ENCODE data around the gene RADIL. TPM values are rescaled to one million over a fixed set of nuclear protein-coding genes. Genes with fewer than 3 reads are reported as not detected.

RADIL gene
- total RNA-seq, 1 donor from 2014 or later: 3.3 TPM

- DNase-seq (ENCODE audit: low spot score in 2 of 2) (no peak), FAIRE-seq (no peak)
Measured at GRCh38 chr7:4833691-4834600, 49.6 kb downstream of the RADIL start.

GRCh38 chr7:4833176-4833575 is 50.3 kb downstream of the RADIL start:
- DNase-seq (ENCODE audit: low spot score in 2 of 2) (no peak), FAIRE-seq (no peak)

DNA sequence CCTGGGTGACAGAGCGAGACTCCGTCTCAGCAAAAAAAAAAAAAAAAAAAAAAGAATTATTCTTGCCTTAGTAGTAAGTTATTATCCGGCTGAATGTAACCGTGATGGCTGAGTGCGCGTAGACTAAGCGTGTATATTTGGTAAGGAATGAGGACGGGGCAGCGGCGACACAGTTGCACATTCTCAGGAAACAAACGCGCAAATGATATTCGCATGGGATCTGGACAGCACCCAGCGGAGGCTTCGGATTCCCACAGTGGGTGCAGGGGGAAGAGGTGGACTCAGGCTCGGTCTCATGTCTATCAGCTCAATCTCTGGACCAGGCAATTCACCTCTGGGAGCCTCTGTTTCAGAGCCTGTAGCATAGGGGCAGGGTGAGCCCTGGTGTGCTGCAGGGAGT is 50.8 kb downstream of the RADIL start:
- DNase-seq (ENCODE audit: low spot score in 2 of 2) (no peak), FAIRE-seq (no peak)

DNA sequence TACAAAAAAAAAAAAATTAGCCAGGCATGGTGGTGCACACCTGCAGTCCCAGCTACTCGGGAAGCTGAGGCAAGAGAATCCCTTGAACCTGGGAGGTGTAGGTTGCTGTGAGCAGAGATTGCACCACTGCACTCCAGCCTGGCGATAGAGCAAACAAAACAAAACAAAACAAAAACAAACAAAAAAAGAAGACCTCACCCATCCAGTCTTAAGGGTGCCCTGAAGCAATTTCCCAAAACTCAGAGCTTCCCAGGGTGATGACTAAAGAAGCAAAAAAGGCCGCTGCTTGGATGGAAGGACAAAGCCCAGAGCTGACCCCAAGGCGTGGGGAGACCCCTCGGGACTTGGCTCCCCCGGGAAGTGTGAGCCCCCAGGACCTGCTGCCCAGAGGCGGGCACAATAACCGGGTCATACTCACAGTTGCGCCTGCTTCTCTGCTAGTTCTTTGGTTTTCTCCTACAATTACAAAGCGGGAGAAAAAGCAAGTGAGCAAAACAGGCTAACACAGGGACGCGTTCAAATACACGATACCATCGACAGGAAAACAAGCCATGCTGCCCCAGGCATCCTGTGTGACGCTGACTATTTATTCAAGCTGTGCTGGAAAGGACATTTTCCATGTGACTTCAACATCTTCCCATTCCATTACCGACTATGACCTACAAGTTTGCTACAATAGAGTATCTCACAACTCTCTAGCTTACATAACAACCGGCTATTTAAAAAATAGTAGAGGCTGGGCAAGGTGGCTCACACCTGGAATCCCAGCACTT is 51.6 kb downstream of the RADIL start:
- DNase-seq (ENCODE audit: low spot score in 2 of 2) (no peak), FAIRE-seq (no peak)

GRCh38 chr7:4830176-4830575 is 53.3 kb downstream of the RADIL start:
- DNase-seq (ENCODE audit: low spot score in 2 of 2): no peak
- FAIRE-seq: no peak

DNA sequence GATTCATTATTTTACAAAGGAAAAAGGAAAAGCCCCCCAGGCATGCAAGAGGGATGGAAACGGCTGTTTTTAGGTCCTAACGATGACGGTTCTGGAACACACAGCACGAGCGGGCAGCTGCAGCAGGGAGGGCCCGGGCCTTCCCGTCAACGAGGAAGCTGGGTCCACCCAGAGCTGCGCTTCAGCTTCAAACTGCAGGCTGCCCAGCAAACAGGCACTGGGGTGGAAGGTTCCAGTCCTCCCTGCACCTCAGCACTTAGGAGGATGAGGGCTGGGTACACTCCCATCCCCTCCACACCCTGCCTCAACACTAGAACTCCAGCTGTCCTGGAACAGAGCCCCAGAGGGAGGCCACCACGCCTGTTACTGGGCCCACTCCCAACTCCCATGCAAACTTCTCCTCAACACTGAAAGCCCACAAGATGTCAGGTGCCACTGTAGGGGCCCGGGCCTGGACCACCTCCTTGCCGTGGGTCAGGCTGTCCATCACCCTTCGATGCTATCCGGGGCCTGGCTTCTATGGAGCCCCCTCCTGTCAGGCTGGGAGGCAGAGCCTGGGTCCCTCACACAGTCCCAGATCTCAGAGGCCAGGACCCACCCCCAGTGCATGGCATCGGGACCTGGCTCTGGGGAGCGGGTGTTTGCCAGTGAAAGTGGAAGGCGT is 54.7 kb downstream of the RADIL start:
- FAIRE-seq: no peak
- DNase-seq (ENCODE audit: low spot score in 2 of 2): no peak

DNA sequence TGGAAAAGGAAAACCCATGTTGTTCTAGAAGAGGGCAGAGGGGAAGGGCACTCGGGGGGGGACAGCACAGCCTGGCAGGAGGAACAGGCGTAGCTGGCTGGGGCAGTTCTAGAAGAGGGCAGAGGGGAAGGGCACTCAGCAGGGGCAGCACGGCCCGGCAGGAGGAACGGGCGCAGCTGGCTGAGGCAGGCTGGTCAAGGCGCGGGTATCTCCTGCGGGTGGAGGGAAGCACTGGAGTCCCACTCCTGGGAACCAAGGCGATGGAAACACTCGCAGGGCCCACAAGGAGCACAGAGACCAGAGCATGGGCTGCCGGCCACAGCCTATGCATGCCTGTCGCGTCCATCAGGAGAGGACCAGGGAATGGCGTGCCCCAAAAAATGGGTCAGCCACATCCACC is 58.4 kb downstream of the RADIL start:
- FAIRE-seq (no peak), DNase-seq (ENCODE audit: low spot score in 2 of 2) (no peak)

DNA sequence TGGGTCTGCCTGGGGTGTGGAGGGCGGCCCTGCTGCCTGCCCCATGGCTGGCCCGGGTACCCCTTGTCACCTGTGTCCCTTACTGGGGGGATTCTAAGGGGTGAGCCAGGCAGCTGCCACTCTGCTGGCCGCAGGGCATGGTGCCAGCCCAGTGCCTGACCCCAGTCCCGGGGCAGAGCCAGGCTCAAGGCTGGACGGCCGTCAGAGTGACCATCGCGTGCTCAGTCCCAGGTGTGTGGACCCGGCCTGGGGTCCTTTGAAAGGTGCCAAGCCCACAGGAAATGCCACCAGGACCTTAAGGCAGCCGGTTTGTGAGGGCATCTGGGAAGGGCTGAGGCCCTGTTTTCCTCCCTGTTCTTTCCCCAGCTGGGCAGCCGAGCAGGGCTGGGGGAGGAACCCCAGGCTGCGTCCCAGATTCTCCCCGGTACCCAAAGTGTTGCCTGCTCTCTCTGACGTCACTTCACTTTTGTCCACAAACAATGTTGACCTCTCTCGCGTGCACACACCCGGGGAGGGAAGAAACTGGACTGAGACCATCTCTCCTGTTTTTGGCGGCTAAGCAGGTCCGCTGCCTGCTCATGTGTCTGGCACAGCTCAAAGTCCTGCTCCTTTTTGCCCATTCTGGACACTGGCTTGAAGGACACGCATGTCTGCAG is 59.3 kb downstream of the RADIL start:
- no peak for FAIRE-seq
- no peak for DNase-seq (ENCODE audit: low spot score in 2 of 2)

DNA sequence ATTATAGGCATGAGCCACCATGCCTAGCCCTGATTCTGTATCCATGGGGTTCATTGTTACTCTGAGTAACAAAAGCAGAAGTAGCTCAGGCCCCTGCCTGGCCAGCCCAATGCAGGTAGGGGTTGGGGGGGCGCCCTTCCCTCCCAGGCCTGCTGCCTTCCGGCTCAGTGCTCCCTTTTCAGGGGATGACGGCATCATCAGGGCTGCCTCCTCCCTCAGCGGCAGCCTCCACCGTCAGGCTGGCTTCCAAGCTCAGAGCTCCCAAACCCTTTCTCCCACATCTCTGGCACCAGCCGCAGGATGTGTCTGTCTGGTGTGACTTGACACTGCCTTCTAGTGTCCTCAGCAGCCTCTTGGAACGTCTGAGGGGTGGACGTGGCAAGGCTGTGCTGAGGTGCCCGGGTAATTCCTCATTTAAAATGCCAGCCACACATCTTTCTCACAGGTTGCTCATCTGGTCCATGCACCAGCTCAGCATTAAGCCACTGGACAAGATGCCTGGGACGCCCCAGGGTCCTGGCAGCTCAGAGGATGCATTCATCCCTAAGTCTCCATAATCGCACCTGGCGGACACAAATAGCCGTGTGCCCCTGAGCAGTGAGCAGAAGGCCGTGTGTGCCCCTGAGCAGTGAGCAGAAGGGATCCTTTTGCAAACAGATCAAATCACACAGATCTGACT is 59.9 kb downstream of the RADIL start:
- no peak for DNase-seq (ENCODE audit: low spot score in 2 of 2)
- no peak for FAIRE-seq

GRCh38 chr7:4822677-4823076 is 60.8 kb downstream of the RADIL start:
- no peak for DNase-seq (ENCODE audit: low spot score in 2 of 2)
- no peak for FAIRE-seq

- no peak for FAIRE-seq
- no peak for DNase-seq (ENCODE audit: low spot score in 2 of 2)
Measured at GRCh38 chr7:4820967-4821471, 62.5 kb downstream of the RADIL start.

GRCh38 chr7:4820405-4820966 is 63.0 kb downstream of the RADIL start:
- no peak for DNase-seq (ENCODE audit: low spot score in 2 of 2)
- FAIRE-seq: no peak

DNA sequence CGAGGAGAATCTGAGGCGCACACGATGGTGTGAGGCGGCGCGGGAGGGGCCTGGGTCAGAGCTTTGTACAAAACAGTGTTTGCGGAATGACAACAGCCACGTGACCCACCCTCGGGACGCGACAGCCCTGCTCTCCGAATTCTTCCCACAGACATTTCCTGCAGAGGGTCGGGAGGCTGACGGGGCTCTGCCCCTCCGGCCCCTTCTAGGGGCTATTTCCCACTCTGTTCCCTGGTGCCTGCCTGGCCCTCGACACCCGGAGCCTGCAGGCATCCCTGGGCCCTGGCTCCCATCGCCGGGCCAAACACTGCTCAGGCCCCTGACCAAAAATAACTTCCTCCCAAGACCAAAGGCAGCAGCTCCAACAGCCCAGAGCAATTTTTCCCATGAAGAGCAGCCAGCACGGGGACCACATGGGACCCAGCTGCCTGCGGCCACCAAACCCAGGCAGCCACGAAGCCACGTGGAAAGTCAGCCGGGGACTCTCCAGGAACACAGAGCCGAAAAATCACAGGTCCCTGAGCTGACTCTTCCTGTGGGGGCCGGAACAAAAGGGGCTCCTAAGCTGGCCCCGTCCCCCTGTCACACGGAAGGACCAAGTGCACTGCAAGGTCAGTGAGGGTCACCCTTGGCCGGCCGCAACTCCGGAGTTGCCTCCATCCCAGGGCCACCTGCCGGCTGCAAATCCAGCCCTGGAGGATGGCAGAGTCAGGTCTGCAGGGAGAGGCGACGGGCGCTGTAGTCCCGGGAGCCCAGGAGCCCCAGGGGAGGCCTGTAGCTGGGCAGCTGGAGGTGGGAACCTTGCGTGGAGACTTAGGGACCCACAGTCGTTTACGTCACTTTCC is 63.7 kb downstream of the RADIL start:
- DNase-seq (ENCODE audit: low spot score in 2 of 2) (no peak), FAIRE-seq (no peak)

GRCh38 chr7:4818000-4818794 is 65.3 kb downstream of the RADIL start:
- FAIRE-seq (no peak), DNase-seq (ENCODE audit: low spot score in 2 of 2) (no peak)

- FAIRE-seq: no peak
- no peak for DNase-seq (ENCODE audit: low spot score in 2 of 2)
Measured at GRCh38 chr7:4817178-4817901, 66.2 kb downstream of the RADIL start.

- no peak for DNase-seq (ENCODE audit: low spot score in 2 of 2)
- FAIRE-seq: no peak
Measured at GRCh38 chr7:4816419-4817080, 67.0 kb downstream of the RADIL start.

Measured in frontal cortex (tissue), 4 donors.